Measurements from ENCODE around the gene IFI27L1. TPM values are rescaled to one million over a fixed set of nuclear protein-coding genes. Genes with fewer than 3 reads are reported as not detected.

IFI27L1 gene
- total RNA-seq, 4 donors from 2014 or later: 3.4 to 9.3 (median 7.4) TPM

DNA sequence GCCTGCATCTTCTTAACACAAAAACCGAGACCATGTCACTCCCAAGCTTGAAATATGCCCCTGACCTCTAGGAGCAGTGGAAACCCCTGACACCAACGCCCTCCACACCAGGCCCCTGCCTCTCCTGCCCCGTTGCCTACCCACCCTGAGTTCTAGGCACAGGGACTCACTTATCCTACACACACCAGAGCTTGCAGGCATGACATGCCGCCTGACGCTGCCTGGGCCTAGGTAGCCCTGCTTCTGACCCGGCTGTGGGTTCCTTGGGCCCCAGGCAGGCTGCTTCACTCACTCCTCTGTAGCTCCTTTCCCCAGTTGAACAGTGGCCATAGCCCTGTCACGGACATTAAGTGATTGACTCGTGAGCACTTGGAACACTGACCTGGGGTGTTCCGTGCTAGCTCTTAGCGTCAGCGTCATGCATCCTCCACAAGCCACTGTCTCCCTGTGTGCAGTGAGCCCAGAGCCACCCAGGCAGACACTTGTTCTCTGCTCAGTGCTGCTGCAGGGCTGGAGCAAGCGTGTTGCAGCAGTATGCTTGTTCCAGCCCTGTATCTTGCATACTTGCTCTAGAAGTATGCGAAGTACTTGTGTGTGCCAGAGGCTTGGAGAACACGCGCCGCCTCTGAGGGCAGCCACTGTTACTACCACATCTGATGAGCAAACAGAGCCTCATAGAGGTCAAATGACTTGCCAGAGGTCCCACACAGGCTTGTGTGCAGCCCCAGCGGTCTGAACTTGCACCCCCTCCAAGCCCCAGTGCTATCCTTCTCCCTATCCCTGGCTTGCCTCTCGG lies 39.4 kb upstream of the IFI27L1 start:
- 76% methylated on average over 4 of the region's 18 CpGs; no CpG with 5 or more reads in 1 of the 2 donors for WGBS, 2 donors (ENCODE audit: low coverage in 1 of 2)
- no peaks in the 10 kb centered on the region for H3K9me3 ChIP-seq
- no peak overlapping the region for H3K27ac ChIP-seq
- H3K27me3 ChIP-seq: no peaks in the 10 kb centered on the region
- H3K4me3 ChIP-seq: no peak overlapping the region
- ATAC-seq: peak; percentile 45
- TF ChIP-seq EP300 (IDR thresholded peaks at IDR 0.05) (no peak), POLR2AphosphoS5 (IDR thresholded peaks at IDR 0.05) (peak; percentile 10)
- H3K4me1 ChIP-seq: peaks cover 0 to 12% (median 0%) of the 10 kb centered on the region in 3 donors
- peaks cover 0 to 35% of the 10 kb centered on the region in 2 donors for H3K36me3 ChIP-seq

DNA sequence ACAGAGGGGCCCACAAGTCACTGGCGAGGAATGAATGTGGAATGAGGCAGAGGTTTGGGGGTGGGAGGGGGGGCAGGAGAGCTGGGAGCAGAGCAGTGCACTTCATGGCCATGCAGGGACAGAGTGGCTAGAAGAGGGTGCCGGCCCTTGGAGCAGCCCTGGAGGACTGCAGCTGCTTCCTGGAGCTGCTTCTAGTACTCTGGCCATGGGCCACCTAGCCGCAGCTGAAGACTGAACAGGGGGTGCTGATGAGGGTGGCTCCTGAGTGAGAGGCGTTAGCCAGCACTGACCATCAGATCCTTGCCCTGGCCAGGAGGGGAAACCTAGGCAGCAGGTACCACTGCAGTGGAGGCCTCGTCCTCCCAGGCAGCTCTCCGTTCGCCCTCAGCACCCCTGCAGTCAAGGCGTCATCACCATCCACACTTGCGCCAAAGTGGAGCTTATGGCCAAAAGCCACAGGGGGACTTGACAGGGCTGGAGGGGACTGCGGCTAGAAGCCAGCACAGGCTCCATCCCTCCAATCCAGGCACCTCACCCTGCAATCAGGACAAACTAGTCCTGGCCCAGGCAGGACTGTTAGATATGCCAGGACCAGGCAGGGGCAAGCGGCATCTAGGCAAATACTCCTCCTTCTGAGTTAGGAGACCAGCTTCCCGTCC lies 38.5 kb upstream of the IFI27L1 start:
- TF ChIP-seq, protein P1, sequence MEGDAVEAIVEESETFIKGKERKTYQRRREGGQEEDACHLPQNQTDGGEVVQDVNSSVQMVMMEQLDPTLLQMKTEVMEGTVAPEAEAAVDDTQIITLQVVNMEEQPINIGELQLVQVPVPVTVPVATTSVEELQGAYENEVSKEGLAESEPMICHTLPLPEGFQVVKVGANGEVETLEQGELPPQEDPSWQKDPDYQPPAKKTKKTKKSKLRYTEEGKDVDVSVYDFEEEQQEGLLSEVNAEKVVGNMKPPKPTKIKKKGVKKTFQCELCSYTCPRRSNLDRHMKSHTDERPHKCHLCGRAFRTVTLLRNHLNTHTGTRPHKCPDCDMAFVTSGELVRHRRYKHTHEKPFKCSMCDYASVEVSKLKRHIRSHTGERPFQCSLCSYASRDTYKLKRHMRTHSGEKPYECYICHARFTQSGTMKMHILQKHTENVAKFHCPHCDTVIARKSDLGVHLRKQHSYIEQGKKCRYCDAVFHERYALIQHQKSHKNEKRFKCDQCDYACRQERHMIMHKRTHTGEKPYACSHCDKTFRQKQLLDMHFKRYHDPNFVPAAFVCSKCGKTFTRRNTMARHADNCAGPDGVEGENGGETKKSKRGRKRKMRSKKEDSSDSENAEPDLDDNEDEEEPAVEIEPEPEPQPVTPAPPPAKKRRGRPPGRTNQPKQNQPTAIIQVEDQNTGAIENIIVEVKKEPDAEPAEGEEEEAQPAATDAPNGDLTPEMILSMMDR (IDR thresholded peaks at IDR 0.05): no peak
- no peak for TF ChIP-seq EP300 (IDR thresholded peaks at IDR 0.05)
- TF ChIP-seq POLR2AphosphoS5 (IDR thresholded peaks at IDR 0.05): no peak
- TF ChIP-seq POLR2A (IDR thresholded peaks at IDR 0.05): no peak

DNA sequence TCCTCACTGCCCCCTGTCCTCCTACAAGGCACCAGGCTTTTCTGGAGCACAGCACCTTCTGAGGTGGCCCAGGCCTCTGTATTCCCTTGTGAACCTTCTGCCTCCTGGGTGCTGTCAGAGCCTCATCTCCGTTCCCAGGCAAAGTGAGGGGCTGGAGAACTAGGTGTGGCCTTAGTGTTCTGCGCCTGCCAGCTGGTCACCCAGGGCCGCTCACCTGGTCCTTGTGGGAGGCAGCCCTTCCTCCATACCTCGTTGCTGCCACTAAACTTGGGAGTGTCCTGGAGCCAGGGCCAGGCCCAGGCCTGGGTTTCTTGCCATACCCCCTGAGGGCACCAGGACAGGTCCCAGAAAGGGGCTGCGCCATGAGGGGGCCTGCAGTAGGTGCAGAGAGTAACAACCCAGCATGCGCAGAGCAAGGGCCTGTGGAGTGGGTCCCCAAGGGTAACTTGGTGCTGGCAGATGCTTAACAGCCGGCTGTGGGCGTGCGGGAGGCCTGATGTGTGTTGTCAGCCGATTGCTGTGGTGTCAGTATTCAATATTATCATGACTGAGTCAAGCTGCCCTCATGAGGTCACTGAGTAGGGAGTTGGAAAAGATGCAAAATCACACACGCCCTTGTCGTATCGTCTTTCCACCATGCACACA lies 37.9 kb upstream of the IFI27L1 start:
- no peak for TF ChIP-seq POLR2A (IDR thresholded peaks at IDR 0.05)
- TF ChIP-seq EP300 (IDR thresholded peaks at IDR 0.05): no peak
- TF ChIP-seq POLR2AphosphoS5 (IDR thresholded peaks at IDR 0.05): no peak
- TF ChIP-seq, protein P1 (IDR thresholded peaks at IDR 0.05): no peak
- ATAC-seq: no peak
- Histone ChIP-seq H3K27ac (no peak overlapping the region), H3K36me3 (peaks cover 0 to 50% of the 10 kb centered on the region in 2 donors), H3K9me3 (no peaks in the 10 kb centered on the region), H3K4me3 (no peak overlapping the region), H3K4me1 (peaks cover 0 to 12% (median 0%) of the 10 kb centered on the region in 3 donors), H3K27me3 (no peaks in the 10 kb centered on the region)
- 89% methylated on average over 4 of the region's 13 CpGs; no CpG with 5 or more reads in 1 of the 2 donors for WGBS, 2 donors (ENCODE audit: low coverage in 1 of 2)

More for the DNA sequence above, 38.5 kb upstream of the IFI27L1 start:
- H3K27me3 ChIP-seq: no peaks in the 10 kb centered on the region
- peaks cover 0 to 12% (median 0%) of the 10 kb centered on the region in 3 donors for H3K4me1 ChIP-seq
- no peak for ATAC-seq
- no peak overlapping the region for H3K4me3 ChIP-seq
- H3K27ac ChIP-seq: no peak overlapping the region
- no peaks in the 10 kb centered on the region for H3K9me3 ChIP-seq
- WGBS, 2 donors (ENCODE audit: low coverage in 1 of 2): 77 to 90% methylated on average over 2 to 4 of the region's 12 CpGs
- peaks cover 0 to 43% of the 10 kb centered on the region in 2 donors for H3K36me3 ChIP-seq

DNA sequence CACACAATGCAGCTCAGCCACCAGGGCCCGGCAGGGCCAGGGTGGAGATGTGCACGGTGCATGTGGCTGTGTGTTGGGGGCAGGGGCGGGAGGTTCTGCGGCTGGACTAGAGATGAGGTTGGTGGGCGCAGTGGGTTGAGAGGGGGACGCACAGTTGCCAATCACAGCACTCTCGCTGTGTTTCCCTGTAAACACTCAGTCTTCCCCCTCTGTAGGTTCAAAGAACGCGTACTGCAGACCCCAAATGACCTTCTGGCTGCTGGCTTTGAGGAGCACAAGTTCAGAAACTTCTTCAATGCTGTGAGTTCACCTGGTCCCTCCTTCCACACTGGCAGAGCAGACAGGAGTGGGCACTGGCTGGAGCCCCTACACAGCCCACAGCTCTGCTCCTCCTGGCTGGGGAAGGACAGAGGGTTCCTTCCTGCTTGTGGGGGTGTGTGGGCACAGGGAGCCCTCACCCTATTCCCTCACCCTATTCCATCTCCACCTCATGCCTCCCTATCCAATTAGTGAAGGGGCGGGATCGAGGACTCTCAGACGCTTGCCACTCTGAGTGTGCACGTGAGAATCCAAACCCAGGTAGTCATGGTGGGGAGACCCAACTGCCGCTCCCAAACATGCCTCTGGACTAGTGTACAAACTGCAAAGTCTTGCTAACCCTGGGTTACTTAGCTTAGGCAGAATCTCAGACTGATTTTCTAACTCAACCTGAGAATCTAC lies 37.2 kb upstream of the IFI27L1 start:
- Histone ChIP-seq H3K4me1 (peaks cover 0 to 17% (median 0%) of the 10 kb centered on the region in 3 donors), H3K27ac (no peak overlapping the region), H3K9me3 (no peaks in the 10 kb centered on the region), H3K36me3 (peaks cover 0 to 57% of the 10 kb centered on the region in 2 donors), H3K4me3 (no peak overlapping the region), H3K27me3 (no peaks in the 10 kb centered on the region)
- no peak for ATAC-seq
- WGBS, 2 donors (ENCODE audit: low coverage in 1 of 2): 95% methylated on average over 3 of the region's 14 CpGs; no CpG with 5 or more reads in 1 of the 2 donors
- TF ChIP-seq, protein P1 (IDR thresholded peaks at IDR 0.05): no peak
- TF ChIP-seq POLR2A (IDR thresholded peaks at IDR 0.05): no peak
- TF ChIP-seq POLR2AphosphoS5 (IDR thresholded peaks at IDR 0.05): no peak
